ENCODE results near the gene MRPS22. TPM values are rescaled to one million over a fixed set of nuclear protein-coding genes. Genes with fewer than 3 reads are reported as not detected.

The MRPS22 gene
- total RNA-seq, 1 donor from 2014 or later, result 38.1 TPM

DNA sequence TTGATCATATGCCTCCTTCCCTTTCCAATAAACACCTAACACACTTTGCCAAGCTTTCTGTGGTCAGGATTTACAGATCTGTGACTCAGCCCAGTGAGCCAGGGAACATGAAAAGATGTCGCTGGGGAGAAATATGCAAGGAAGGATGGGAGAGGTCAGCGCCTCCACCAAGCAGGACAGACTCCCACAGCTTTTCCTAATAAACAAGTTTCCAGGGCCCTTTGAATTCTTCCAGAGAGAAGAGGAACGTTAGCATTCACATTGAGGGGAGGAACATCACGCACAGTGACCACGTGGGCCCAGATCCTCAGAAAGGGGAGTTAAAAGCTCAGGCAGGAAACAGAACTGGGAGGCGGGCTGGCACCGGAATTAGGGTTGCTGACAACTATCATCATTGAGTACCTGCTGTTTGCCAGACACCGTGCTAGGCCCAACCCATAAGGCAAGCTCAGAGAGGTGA is 33.3 kb upstream of the MRPS22 start:
- Mint-ChIP-seq H3K27me3 (ENCODE audit: unreplicated experiment) (peaks cover 8% of the 10 kb centered on the region), H3K4me1 (ENCODE audit: unreplicated experiment) (peaks cover 7% of the 10 kb centered on the region), H3K36me3 (ENCODE audit: low read depth, unreplicated experiment) (no peaks in the 10 kb centered on the region), H3K4me3 (ENCODE audit: unreplicated experiment) (no peak overlapping the region), H3K9me3 (ENCODE audit: unreplicated experiment) (no peaks in the 10 kb centered on the region), H3K27ac (ENCODE audit: unreplicated experiment) (peak overlapping the region; percentile 42)
- TF ChIP-seq, protein P1, sequence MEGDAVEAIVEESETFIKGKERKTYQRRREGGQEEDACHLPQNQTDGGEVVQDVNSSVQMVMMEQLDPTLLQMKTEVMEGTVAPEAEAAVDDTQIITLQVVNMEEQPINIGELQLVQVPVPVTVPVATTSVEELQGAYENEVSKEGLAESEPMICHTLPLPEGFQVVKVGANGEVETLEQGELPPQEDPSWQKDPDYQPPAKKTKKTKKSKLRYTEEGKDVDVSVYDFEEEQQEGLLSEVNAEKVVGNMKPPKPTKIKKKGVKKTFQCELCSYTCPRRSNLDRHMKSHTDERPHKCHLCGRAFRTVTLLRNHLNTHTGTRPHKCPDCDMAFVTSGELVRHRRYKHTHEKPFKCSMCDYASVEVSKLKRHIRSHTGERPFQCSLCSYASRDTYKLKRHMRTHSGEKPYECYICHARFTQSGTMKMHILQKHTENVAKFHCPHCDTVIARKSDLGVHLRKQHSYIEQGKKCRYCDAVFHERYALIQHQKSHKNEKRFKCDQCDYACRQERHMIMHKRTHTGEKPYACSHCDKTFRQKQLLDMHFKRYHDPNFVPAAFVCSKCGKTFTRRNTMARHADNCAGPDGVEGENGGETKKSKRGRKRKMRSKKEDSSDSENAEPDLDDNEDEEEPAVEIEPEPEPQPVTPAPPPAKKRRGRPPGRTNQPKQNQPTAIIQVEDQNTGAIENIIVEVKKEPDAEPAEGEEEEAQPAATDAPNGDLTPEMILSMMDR (IDR thresholded peaks at IDR 0.05; ENCODE audit: unreplicated experiment), result no peak
- DNase-seq (ENCODE audit: low spot score), result no peak

GRCh38 chr3:139311557-139311956 is 32.3 kb upstream of the MRPS22 start:
- H3K27ac Mint-ChIP-seq (ENCODE audit: unreplicated experiment), result no peak overlapping the region
- TF ChIP-seq, protein P1 (IDR thresholded peaks at IDR 0.05; ENCODE audit: unreplicated experiment), result no peak
- no peaks in the 10 kb centered on the region for H3K9me3 Mint-ChIP-seq (ENCODE audit: unreplicated experiment)
- H3K27me3 Mint-ChIP-seq (ENCODE audit: unreplicated experiment), result peaks cover 12% of the 10 kb centered on the region
- H3K36me3 Mint-ChIP-seq (ENCODE audit: low read depth, unreplicated experiment), result no peaks in the 10 kb centered on the region
- DNase-seq (ENCODE audit: low spot score), result no peak
- H3K4me3 Mint-ChIP-seq (ENCODE audit: unreplicated experiment), result no peak overlapping the region
- peaks cover 7% of the 10 kb centered on the region for H3K4me1 Mint-ChIP-seq (ENCODE audit: unreplicated experiment)

- no peak for DNase-seq (ENCODE audit: low spot score)
- TF ChIP-seq, protein P1 (IDR thresholded peaks at IDR 0.05; ENCODE audit: unreplicated experiment), result no peak
- peaks cover 6% of the 10 kb centered on the region for H3K4me1 Mint-ChIP-seq (ENCODE audit: unreplicated experiment)
- no peak overlapping the region for H3K4me3 Mint-ChIP-seq (ENCODE audit: unreplicated experiment)
- H3K27me3 Mint-ChIP-seq (ENCODE audit: unreplicated experiment), result peaks cover 12% of the 10 kb centered on the region
- no peak overlapping the region for H3K27ac Mint-ChIP-seq (ENCODE audit: unreplicated experiment)
- no peaks in the 10 kb centered on the region for H3K9me3 Mint-ChIP-seq (ENCODE audit: unreplicated experiment)
- no peaks in the 10 kb centered on the region for H3K36me3 Mint-ChIP-seq (ENCODE audit: low read depth, unreplicated experiment)
These were observed 31.4 kb upstream of the MRPS22 start for GRCh38 chr3:139312416-139312815.

GRCh38 chr3:139312959-139313358 is 30.9 kb upstream of the MRPS22 start:
- Mint-ChIP-seq H3K9me3 (ENCODE audit: unreplicated experiment) (no peaks in the 10 kb centered on the region), H3K27ac (ENCODE audit: unreplicated experiment) (no peak overlapping the region)
- TF ChIP-seq, protein P1 (IDR thresholded peaks at IDR 0.05; ENCODE audit: unreplicated experiment), result no peak

GRCh38 chr3:139313921-139314320 is 29.9 kb upstream of the MRPS22 start:
- Mint-ChIP-seq H3K27me3 (ENCODE audit: unreplicated experiment) (peaks cover 10% of the 10 kb centered on the region), H3K4me3 (ENCODE audit: unreplicated experiment) (no peak overlapping the region), H3K36me3 (ENCODE audit: low read depth, unreplicated experiment) (no peaks in the 10 kb centered on the region), H3K27ac (ENCODE audit: unreplicated experiment) (no peak overlapping the region), H3K9me3 (ENCODE audit: unreplicated experiment) (no peaks in the 10 kb centered on the region), H3K4me1 (ENCODE audit: unreplicated experiment) (peaks cover 5% of the 10 kb centered on the region)
- TF ChIP-seq, protein P1 (IDR thresholded peaks at IDR 0.05; ENCODE audit: unreplicated experiment), result no peak
- DNase-seq (ENCODE audit: low spot score), result no peak

More at GRCh38 chr3:139312959-139313358, 30.9 kb upstream of the MRPS22 start:
- H3K27me3 Mint-ChIP-seq (ENCODE audit: unreplicated experiment), result peaks cover 10% of the 10 kb centered on the region
- H3K4me3 Mint-ChIP-seq (ENCODE audit: unreplicated experiment), result no peak overlapping the region
- peaks cover 5% of the 10 kb centered on the region for H3K4me1 Mint-ChIP-seq (ENCODE audit: unreplicated experiment)
- no peak for DNase-seq (ENCODE audit: low spot score)
- H3K36me3 Mint-ChIP-seq (ENCODE audit: low read depth, unreplicated experiment), result no peaks in the 10 kb centered on the region
